ENCODE data around the gene UBE4B. TPM values are rescaled to one million over a fixed set of nuclear protein-coding genes. Genes with fewer than 3 reads are reported as not detected.
"Not testable (repeated sequence)": the region's sequence is repeated elsewhere in the genome, so short reads cannot be mapped to it uniquely, and the experiment has no call there.

The UBE4B gene
- polyA plus RNA-seq, 1 donor from 2014 or later = 9.0 TPM

DNA sequence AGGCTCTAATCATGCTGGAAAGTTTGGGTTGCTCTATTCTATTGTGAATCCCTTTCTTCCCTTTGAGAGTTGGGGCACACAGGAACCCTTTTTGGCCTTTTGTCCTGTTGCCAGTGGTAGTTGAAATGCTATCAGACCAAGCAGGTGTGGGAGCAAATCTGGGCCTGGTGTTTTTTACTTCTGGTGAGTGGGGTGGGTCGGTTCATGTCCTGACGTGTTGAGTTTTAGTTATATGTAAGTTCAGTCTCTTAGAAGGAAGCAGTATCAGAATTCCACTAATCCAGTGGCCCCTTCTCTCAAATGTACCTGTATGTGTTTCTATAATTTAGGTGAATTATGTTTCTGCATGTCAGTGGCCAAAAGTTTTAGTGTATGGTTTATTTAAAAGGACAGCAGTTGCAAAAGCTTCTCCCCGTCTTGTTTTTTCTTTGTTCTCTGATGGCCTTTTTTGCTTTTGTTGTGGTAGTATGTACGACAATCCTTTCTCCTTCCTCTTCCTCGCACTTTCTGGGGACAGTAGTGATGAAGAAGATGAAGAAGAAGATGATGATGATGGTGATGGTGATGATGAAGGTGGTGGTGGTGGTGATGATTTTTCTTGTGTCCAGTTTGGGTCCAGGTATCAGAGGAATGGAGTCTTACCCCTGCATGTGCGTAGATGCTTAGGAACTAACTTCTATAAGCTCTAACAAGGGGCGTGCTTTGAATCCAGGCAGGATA is 74.2 kb downstream of the UBE4B start:
- no peak overlapping the region for H3K4me3 Mint-ChIP-seq
- no peaks in the 10 kb centered on the region for H3K9me3 Mint-ChIP-seq
- H3K27ac Mint-ChIP-seq = no peak overlapping the region
- no peaks in the 10 kb centered on the region for H3K27me3 Mint-ChIP-seq
- peaks cover 7% of the 10 kb centered on the region for H3K36me3 Mint-ChIP-seq
- H3K4me1 Mint-ChIP-seq = peaks cover 0 to 2% (median 0%) of the 10 kb centered on the region in 3 donors

- not testable (repeated sequence) for H3K27me3 Mint-ChIP-seq, H3K27ac Mint-ChIP-seq, H3K4me1 Mint-ChIP-seq, H3K4me3 Mint-ChIP-seq, H3K9me3 Mint-ChIP-seq, H3K36me3 Mint-ChIP-seq
Observed at GRCh38 chr1:10107476-10107847, 74.7 kb downstream of the UBE4B start.

- Mint-ChIP-seq H3K9me3 (no peaks in the 10 kb centered on the region), H3K27ac (no peak overlapping the region), H3K27me3 (no peaks in the 10 kb centered on the region), H3K4me3 (no peak overlapping the region), H3K36me3 (peaks cover 7% of the 10 kb centered on the region), H3K4me1 (peaks cover 0 to 2% (median 0%) of the 10 kb centered on the region in 3 donors)
Observed at GRCh38 chr1:10108134-10108663, 75.4 kb downstream of the UBE4B start.

- Mint-ChIP-seq H3K36me3 (peaks cover 7% of the 10 kb centered on the region), H3K27ac (no peak overlapping the region), H3K4me3 (no peak overlapping the region), H3K27me3 (no peaks in the 10 kb centered on the region), H3K9me3 (no peaks in the 10 kb centered on the region), H3K4me1 (peaks cover 0 to 2% (median 0%) of the 10 kb centered on the region in 3 donors)
Observed at GRCh38 chr1:10108948-10109708, 76.4 kb downstream of the UBE4B start.

DNA sequence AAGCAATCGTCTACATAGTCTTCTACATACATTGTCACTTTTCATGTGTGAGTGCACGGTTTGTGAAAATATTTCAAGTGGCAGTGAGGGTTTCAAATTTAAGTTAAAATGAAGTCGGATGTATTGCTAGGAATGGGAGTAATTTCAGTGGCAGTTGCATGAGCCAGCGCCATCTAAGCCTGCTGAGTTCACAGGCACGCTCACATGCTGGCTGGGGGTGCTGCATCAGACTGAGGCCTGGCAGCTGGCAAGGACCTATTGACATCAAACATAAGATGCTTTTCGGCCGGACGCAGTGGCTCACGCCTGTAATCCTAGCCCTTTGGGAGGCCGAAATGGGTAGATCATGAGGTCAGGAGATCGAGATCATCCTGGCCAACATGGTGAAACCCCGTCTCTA is 80.7 kb downstream of the UBE4B start:
- Mint-ChIP-seq H3K4me1 (no peaks in the 10 kb centered on the region), H3K36me3 (peaks cover 9% of the 10 kb centered on the region), H3K9me3 (no peaks in the 10 kb centered on the region), H3K4me3 (no peak overlapping the region), H3K27ac (no peak overlapping the region), H3K27me3 (no peaks in the 10 kb centered on the region)

GRCh38 chr1:10114746-10115145 is 82.0 kb downstream of the UBE4B start:
- H3K4me1 Mint-ChIP-seq = no peaks in the 10 kb centered on the region
- H3K27me3 Mint-ChIP-seq = no peaks in the 10 kb centered on the region
- no peak overlapping the region for H3K27ac Mint-ChIP-seq
- no peaks in the 10 kb centered on the region for H3K9me3 Mint-ChIP-seq
- H3K4me3 Mint-ChIP-seq = no peak overlapping the region
- H3K36me3 Mint-ChIP-seq = peaks cover 9% of the 10 kb centered on the region

- H3K36me3 Mint-ChIP-seq = peaks cover 4% of the 10 kb centered on the region
- H3K27ac Mint-ChIP-seq = peak overlapping the region in 1 of 3 donors; percentile 59
- H3K4me1 Mint-ChIP-seq = no peaks in the 10 kb centered on the region
- no peaks in the 10 kb centered on the region for H3K9me3 Mint-ChIP-seq
- no peaks in the 10 kb centered on the region for H3K27me3 Mint-ChIP-seq
- no peak overlapping the region for H3K4me3 Mint-ChIP-seq
Observed at GRCh38 chr1:10117132-10117531, 84.4 kb downstream of the UBE4B start.

DNA sequence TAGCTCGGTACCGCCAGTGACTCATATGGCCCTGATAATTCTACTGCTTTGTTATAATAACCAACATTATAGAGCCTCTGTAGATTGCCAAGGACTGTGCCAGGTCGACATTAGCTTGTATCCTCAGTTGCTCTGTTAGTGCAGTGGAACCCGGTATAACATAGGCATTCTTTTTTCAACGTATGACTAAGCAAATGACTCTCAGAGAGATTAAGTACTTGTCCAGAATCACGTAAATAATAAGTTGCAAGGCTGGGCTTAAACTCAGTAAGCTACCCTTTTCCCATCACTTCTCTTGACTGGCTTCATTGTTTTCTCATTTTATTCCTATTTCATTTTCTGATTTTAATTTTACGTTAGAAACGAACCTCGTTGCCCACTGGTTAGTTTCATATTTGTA is 85.1 kb downstream of the UBE4B start:
- H3K27ac Mint-ChIP-seq = no peak overlapping the region

GRCh38 chr1:10121688-10122087 is 88.9 kb downstream of the UBE4B start:
- H3K27ac Mint-ChIP-seq = no peak overlapping the region
- H3K9me3 Mint-ChIP-seq = no peaks in the 10 kb centered on the region
- no peaks in the 10 kb centered on the region for H3K27me3 Mint-ChIP-seq
- no peaks in the 10 kb centered on the region for H3K4me1 Mint-ChIP-seq
- no peak overlapping the region for H3K4me3 Mint-ChIP-seq
- peaks cover 4% of the 10 kb centered on the region for H3K36me3 Mint-ChIP-seq

More for the DNA sequence above, 85.1 kb downstream of the UBE4B start:
- H3K4me1 Mint-ChIP-seq = no peaks in the 10 kb centered on the region
- no peak overlapping the region for H3K4me3 Mint-ChIP-seq
- H3K27me3 Mint-ChIP-seq = no peaks in the 10 kb centered on the region
- no peaks in the 10 kb centered on the region for H3K9me3 Mint-ChIP-seq
- H3K36me3 Mint-ChIP-seq = peaks cover 4% of the 10 kb centered on the region

GRCh38 chr1:10122926-10123325 is 90.2 kb downstream of the UBE4B start:
- H3K36me3 Mint-ChIP-seq = peaks cover 4% of the 10 kb centered on the region
- H3K9me3 Mint-ChIP-seq = no peaks in the 10 kb centered on the region
- no peak overlapping the region for H3K4me3 Mint-ChIP-seq
- no peaks in the 10 kb centered on the region for H3K4me1 Mint-ChIP-seq
- no peaks in the 10 kb centered on the region for H3K27me3 Mint-ChIP-seq
- H3K27ac Mint-ChIP-seq = no peak overlapping the region

DNA sequence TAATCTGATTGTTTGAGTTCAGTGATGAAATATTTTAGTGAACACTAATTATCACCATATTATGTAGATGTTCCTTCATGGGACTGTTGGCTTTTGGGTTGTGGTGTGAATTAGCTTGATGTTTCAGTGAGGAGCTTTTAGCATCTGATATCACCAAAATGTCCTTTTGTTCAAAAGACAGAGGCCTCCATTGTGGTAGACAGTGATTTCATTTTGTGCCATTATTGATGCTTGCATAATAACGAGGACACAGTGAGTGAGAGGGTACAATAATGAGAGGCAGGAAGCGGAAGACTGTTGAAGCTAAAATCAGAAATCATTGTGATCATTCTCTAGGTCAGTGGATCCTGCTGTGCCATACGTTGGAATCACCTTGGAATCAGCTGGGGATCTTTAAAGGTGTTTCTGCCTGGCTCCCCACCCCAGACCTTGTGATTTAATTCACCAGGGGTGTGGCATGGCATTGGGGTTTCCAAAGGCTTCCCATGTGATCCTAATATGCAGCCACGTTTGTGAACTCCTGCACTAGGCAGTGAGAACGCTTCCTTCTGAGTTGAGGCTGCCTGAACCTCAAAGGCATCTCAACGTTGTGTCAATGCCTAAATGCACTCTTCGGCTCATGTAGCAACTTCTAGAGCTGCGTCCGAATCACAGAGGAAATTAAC is 95.5 kb downstream of the UBE4B start:
- Mint-ChIP-seq H3K4me1 (no peaks in the 10 kb centered on the region), H3K27ac (no peak overlapping the region), H3K27me3 (no peaks in the 10 kb centered on the region), H3K9me3 (no peaks in the 10 kb centered on the region), H3K36me3 (peaks cover 8% of the 10 kb centered on the region), H3K4me3 (no peak overlapping the region)

DNA sequence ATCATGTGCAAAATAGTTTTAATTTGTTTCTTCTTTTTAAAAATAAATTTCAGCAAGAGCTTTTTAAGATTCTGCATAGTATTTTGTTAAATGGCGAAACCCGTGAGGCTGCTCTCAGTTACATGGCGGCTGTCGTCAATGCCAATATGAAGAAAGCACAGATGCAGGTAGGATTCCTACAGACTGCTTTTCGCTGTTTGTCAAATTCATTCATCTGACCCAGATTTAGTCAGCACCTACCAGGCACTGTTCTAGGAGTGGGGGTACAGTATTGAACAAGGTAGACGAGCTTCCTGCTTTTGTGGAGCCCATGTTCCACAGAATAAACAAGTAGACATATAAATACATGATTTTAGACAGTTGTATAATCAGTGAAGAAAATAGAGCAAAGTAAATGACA is 99.6 kb downstream of the UBE4B start:
- Mint-ChIP-seq H3K27ac (no peak overlapping the region), H3K9me3 (no peaks in the 10 kb centered on the region), H3K4me3 (no peak overlapping the region), H3K36me3 (peaks cover 6% of the 10 kb centered on the region), H3K4me1 (no peaks in the 10 kb centered on the region), H3K27me3 (no peaks in the 10 kb centered on the region)

DNA sequence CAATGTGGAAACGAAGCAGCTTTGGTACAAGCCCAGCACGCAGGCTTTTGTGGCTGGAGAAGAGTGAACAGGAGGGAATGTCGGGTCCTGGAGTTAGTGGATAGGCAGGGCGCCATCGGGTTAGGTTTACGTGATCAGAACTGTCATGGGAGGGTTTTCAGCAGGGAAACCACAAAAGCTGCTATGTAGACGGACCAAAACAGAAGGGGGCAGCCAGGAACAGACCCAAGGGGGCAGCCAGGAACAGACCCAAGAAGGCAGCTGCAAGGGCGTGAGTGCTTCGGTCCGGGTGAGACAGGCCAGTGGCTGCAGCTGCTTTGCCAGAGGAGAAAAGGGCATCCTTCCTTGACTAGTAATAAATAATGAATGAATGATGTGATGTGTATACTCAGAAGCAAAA is 100.1 kb downstream of the UBE4B start:
- Mint-ChIP-seq H3K4me1 (no peaks in the 10 kb centered on the region), H3K27me3 (no peaks in the 10 kb centered on the region), H3K27ac (no peak overlapping the region), H3K36me3 (peaks cover 6% of the 10 kb centered on the region), H3K9me3 (no peaks in the 10 kb centered on the region), H3K4me3 (no peak overlapping the region)

- peaks cover 3% of the 10 kb centered on the region for H3K36me3 Mint-ChIP-seq
- H3K27me3 Mint-ChIP-seq = no peaks in the 10 kb centered on the region
- no peaks in the 10 kb centered on the region for H3K9me3 Mint-ChIP-seq
- H3K4me3 Mint-ChIP-seq = no peak overlapping the region
- no peak overlapping the region for H3K27ac Mint-ChIP-seq
- H3K4me1 Mint-ChIP-seq = peaks cover 0 to 1% (median 0%) of the 10 kb centered on the region in 3 donors
Observed at GRCh38 chr1:10140981-10141380, 108.2 kb downstream of the UBE4B start.

DNA sequence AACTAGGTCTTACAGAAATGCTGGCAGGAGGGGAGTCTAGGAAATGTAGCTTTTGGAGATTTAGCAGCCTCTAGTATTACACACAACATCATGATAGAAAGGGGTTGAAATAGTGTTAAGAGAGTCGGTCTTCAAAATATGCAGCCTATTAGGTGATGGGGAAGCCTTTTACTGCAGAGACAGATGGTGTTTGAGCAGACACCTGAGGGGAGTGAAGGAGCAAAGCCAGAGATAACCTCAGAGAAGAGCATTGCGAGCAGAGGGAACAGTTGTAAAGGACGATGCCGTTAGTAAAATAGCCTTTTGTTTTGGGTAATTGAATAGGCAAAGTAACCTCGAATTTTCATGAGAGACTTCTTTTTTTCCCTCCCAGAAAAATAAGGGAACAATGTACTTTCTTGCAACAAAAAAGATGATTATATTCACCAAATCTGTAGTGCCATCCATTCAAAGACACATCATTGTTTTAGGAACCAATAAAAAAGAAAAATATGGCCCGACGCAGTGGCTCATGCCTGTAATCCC is 111.3 kb downstream of the UBE4B start:
- H3K9me3 Mint-ChIP-seq = no peaks in the 10 kb centered on the region
- no peaks in the 10 kb centered on the region for H3K27me3 Mint-ChIP-seq
- no peak overlapping the region for H3K4me3 Mint-ChIP-seq
- H3K27ac Mint-ChIP-seq = no peak overlapping the region
- peaks cover 0 to 1% (median 0%) of the 10 kb centered on the region in 3 donors for H3K4me1 Mint-ChIP-seq
- peaks cover 5% of the 10 kb centered on the region for H3K36me3 Mint-ChIP-seq
